Stimulated activated CD4-positive, alpha-beta T cell treated with anti-CD3 and anti-CD28 coated beads, Interleukin-1b, Interleukin-23, amount 100 ng/mL, for 24 hours (primary cell): ENCODE measurements around the gene TTC28.
A peak's percentile ranks its signal among the peaks of the same experiment; 100 is the strongest.
"Not testable (repeated sequence)": the region's sequence is repeated elsewhere in the genome, so short reads cannot be mapped to it uniquely, and the experiment has no call there.

Experiments
- DNase-seq, 4 experiments: peaks; one replicate each; pipeline ENCODE4 v3.0.0-alpha.2; 2020; ENCODE audit warnings: low read depth in 4 of 4, low spot score in 1 of 4

The TTC28 gene

DNA sequence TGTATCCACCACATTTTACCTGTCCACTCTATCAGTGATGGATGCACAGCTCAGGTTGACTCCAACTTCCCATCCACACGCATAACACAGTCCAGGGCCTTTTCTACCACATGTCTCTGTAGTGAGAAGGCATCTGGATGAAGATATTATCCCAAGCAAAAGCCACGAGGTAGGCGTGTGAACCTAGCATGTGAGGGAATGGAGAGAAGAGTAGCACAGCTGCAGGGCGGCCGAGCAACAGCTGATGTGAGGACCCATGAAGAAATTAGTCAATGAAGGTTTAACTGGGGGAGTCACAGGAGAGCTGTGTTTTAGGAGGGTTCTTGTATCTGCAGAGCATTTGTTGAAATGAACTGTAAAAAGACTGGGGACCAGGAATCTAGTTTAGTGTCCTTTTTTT is 616.0 kb downstream of the TTC28 start:
- DNase-seq: no peak

DNA sequence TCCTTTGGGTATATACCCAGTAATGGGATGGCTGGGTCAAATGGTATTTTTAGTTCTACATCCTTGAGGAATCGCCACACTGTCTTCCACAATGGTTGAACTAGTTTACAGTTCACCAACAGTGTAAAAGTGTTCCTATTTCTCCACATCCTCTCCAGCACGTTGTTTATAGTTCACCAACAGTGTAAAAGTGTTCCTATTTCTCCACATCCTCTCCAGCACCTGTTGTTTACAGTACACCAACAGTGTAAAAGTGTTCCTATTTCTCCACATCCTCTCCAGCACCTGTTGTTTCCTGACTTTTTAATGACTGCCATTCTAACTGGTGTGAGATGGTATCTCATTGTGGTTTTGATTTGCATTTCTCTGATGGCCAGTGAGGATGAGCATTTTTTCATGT is 619.0 kb downstream of the TTC28 start:
- DNase-seq: not testable (repeated sequence)

- no peak for DNase-seq
Measured at GRCh38 chr22:28058036-28058435, 621.6 kb downstream of the TTC28 start.

GRCh38 chr22:28054819-28055208 is 624.8 kb downstream of the TTC28 start:
- DNase-seq: no peak

GRCh38 chr22:28053896-28054818 is 625.5 kb downstream of the TTC28 start:
- no peak for DNase-seq

GRCh38 chr22:28052825-28053269 is 626.8 kb downstream of the TTC28 start:
- DNase-seq: no peak

DNA sequence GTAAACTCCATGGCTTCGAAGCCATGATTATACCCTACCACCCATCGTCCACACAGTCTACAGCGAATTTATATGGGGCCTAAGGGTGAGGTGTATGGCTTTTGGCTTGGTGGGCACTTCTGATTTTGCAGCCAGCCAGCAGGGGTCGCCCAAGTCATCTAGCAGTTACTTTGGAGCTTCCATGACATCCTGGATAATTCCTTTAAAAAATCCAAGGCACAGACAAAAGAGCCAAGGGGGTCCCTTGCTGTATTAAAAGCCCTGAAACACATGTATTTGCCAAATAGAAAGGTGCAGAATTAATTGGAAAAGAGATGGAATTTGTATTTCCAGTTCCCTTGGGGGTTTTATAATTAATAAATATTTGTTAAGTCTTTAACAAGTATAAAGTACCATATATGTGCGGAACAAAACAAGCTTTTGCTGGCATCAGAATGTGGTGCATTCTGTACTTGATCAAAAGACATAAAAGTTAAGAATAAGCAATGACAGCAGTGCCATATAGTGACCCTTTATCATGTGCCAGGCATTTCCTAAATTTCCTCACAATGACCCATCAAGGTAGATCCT is 627.8 kb downstream of the TTC28 start:
- DNase-seq: peak in 3 of 4 experiments; percentile 0 to 20 (median 9)

DNA sequence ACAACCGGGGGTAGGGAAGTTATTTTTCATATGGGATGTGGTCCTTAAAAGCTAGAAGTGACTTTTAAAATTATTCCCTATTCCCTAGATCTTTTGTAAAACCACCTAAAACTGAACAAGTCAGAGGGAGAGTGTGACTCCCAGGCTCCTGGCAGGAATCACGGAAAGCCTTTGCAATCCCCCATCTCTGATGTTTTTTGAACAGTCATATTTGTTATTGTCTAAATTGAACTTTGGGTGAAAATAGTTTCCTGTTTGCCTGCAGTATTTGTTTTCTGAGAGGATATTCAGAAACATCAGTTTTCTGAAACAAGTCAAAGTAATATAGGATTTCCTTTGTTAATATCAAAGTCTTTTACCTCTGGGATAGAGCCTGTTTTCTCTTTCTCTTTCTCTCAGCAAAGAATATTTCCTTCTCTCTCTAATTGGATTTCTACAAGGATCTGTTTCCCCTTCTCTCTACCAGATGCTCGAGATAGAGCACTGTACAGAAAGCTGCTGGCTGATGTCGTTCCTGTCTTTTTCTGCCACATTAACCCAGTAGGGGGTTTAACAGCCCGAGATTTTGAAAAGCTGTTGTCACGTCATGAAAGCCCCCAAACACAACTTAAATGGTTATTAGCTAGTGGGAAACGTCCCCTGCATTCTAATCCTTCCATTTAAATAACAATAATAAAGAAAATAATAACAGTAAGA is 628.4 kb downstream of the TTC28 start:
- DNase-seq: no peak

GRCh38 chr22:28048529-28048928 is 631.1 kb downstream of the TTC28 start:
- DNase-seq: no peak

GRCh38 chr22:28047740-28048139 is 631.9 kb downstream of the TTC28 start:
- DNase-seq: no peak

DNA sequence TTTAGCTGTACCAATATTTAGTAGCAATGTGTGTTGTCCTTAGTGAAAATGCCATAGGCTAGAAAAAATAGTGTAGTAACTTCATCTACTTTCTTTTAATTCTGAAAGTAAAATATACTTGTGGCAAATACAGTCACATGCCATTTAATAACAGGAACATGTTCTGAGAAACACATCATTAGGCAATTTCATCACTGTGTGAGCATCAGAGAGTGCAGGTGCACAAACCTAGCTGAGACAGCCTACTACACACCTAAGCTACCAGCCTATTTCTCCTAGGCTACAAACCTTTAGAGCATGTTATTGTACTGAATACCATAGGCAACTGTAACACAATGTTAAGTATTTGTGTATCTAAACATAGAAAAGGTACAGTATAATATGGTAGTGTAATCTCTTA is 633.5 kb downstream of the TTC28 start:
- DNase-seq: no peak

DNA sequence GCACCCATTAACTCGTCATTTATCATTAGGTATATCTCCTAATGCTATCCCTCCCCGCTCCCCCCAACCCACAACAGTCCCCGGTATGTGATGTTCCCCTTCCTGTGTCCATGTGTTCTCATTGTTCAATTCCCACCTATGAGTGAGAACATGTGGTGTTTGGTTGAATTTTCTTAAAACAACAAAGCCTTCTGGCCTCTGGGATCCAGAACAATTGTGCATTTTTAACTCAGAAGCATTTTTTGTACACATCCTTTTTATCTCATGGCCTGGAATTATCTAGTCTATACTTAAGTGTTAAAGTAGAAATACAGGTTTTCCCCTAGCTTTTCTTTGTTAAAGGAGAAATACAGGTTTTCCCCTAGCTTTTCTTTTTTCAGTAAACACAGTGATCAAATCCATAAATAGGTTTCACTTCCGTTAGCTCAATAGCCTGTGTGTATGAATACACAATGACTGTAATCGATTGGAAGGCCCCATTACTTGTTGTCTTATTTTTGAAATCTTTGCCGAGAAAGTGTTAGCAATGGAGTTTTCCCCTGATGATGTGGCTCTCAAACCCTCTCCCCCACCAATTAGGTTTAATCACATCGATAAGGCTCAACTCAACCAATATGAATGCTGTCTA is 635.0 kb downstream of the TTC28 start:
- no peak for DNase-seq

DNA sequence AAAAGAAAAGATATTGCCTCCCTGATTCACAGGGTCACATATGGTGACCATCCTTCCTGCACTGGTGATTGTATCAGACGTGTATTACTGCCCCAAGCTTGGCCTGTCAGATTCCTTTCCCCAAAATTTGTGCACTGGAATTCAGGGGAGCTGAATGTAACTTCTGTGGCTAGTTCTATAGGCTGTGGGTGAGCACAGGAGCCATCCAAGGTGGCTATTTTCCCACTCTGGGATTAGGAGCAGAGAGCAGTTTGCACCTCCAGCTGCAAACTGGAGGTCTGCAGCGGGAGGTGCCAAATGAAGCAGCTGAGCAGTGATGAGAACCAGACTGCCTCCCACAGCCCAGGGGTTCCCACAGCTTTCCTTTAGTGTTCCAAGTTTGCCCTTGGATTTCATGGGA is 636.4 kb downstream of the TTC28 start:
- DNase-seq: no peak

DNA sequence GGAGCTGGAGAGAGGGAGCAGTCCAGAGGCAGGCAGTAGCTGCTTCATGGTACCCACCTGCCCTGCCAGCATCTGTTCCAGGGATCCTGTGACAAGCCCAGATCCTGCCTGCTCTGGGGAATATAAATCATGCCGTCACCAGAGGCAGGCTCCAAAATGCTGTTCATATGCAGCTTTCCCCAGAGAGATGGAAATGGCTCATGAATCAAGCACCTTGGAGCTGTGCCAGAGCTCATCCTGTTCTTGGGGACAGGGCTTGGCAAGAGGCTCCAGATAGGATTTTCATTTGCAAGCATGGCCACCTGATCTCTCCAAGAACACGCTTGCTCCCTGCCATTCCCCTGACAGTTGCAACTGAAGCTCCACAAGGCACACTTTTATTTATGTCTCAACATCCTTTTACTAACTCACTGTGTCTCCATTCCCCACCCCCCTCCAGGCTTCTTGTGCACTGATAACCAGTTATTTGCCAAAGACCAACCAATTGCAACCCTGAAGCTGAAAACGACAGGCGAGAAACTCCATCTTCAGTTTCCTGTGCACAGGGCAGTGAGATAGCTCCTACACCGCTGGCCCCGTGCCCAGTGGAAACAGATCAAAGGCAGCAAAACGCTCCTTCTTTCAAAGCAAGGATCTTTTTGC is 644.8 kb downstream of the TTC28 start:
- DNase-seq: peak in 1 of 4 experiments; percentile 4

- no peak for DNase-seq
Measured at GRCh38 chr22:28034145-28034759, 645.4 kb downstream of the TTC28 start.

GRCh38 chr22:28032861-28033260 is 646.8 kb downstream of the TTC28 start:
- DNase-seq: no peak

DNA sequence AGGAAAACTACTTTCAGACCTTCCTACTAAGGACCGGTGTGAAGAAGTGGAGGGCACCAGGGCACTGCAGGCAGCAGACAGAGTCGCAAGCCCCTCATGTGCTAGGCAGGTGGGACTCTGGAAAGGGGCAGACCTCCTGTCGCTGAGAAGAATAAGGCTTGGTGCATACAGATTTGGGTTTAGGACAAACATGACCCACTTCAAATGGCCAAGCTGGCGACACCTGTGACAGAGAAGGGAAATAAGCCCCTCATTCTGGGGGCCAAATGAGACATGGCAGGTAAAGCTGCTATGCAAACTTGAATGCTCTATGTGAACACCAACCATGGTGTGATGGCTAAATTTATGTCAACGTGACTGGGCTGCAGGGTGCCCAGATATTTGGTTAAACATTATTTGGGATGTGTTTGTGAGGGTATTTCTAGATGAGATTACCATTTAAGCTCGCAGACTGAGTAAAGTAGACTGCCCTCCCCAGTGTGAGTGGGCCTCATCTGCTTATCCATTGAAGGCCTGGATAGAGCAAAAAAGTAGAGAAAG is 648.2 kb downstream of the TTC28 start:
- no peak for DNase-seq

DNA sequence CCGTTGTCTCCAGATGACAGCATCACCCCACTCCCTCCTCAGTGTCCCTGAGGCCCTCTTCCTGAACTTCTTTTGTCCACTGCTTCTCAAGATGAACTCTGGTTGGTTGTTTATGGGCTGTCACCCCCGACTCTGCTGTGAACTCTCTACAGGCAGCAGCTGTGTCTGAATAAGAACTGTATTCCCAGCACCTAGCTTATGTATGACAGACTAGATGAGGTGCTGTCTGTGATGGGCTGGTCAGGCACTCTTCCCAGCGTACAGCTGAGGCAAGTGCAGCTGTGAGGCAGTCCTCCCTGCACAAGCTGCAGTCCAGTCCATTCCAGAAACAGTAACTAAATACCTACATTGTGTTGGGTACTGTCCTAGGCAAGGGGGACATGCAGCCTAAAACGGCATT is 649.2 kb downstream of the TTC28 start:
- DNase-seq: no peak

GRCh38 chr22:28029956-28030355 is 649.7 kb downstream of the TTC28 start:
- DNase-seq: no peak

- DNase-seq: no peak
Measured at GRCh38 chr22:28029201-28029948, 650.3 kb downstream of the TTC28 start.
